HCT116 (cell line): ENCODE measurements around the gene ITGA11. TPM values are rescaled to one million over a fixed set of nuclear protein-coding genes. Genes with fewer than 3 reads are reported as not detected.

Source experiments
- ATAC-seq: fragments of 200-7000 bp; cut with Tn5 transposase; 2 replicates; pipeline ENCODE4 v1.9.1; 2020; ENCODE audit warnings: mild to moderate bottlenecking, moderate library complexity
- BruUV-seq: library from RNA; stranded (reverse); fragments of 400-500 nt; replicated peaks from 2 replicates; lab custom pipeline; 2021; lab: Mats Ljungman, UMichigan
- CTCF ChIA-PET: fragments of 300-600 bp; sonication (Branson Sonifier 250); formaldehyde crosslinking; loops from one replicate; lab custom pipeline; 2021; ENCODE audit warnings: antibody characterized with exemption; lab: Charles Lee
- POLR2A ChIA-PET: fragments of 300-600, 350-600 bp; sonication (Branson Sonifier 250); formaldehyde crosslinking; loops from one replicate; lab custom pipeline; 2021; ENCODE audit warnings: antibody characterized with exemption; lab: Charles Lee
- RAD21 ChIA-PET, 2 experiments: fragments of 300-600 bp; sonication (Branson Sonifier 250); formaldehyde crosslinking; loops; one replicate each; lab custom pipeline; 2023; ENCODE audit warnings: low total read pairs in 2 of 2; ENCODE audit not compliant: uncharacterized antibody in 2 of 2, unreplicated experiment in 2 of 2, low non-redundant PET in 1 of 2; lab: Charles Lee
- DNase-seq: peaks from one replicate; pipeline ENCODE4 v3.0.0-alpha.2; 2010; ENCODE audit warnings: low read depth, low spot score
- H2AFZ ChIP-seq: fragments of 200-600 bp; shearing (Covaris generic), sonication (generic); 2 replicates; pipeline ENCODE4 v1.6.1; 2017; ENCODE audit warnings: low read depth, mixed run types, mixed read lengths, antibody characterized with exemption, low read length; ENCODE audit not compliant: poor library complexity, severe bottlenecking
- H3K27ac ChIP-seq: 2 replicates; pipeline ENCODE4 v1.5.1; 2012; ENCODE audit warnings: low read depth, low read length
- H3K27me3 ChIP-seq: fragments of 200-600 bp; sonication (generic); 2 replicates; pipeline ENCODE4 v1.6.1; 2016; ENCODE audit warnings: mixed run types, low read length, mixed read lengths; ENCODE audit not compliant: insufficient read depth
- H3K36me3 ChIP-seq, 2 experiments: fragments of 200-500 bp in 1 of 2; fragments of 200-600 bp in 1 of 2; sonication (Bioruptor generic) in 1 of 2; sonication (generic) in 1 of 2; 2 replicates each; pipeline versions ENCODE4 v1.5.1 to v1.6.1; 2014 to 2016; ENCODE audit warnings: low read length in 2 of 2, inconsistent platforms in 1 of 2, mixed read lengths in 1 of 2, mixed run types in 1 of 2; ENCODE audit not compliant: insufficient read depth in 2 of 2, control insufficient read depth in 1 of 2
- H3K4me1 ChIP-seq, 2 experiments: fragments of 200-600 bp in 1 of 2; sonication (generic) in 1 of 2; 2 replicates each; pipeline versions ENCODE4 v1.5.1 to v1.6.1; 2012 to 2017; ENCODE audit warnings: low read length in 2 of 2, inconsistent platforms in 1 of 2, mild to moderate bottlenecking in 1 of 2, mixed read lengths in 1 of 2, mixed run types in 1 of 2, moderate library complexity in 1 of 2; ENCODE audit not compliant: insufficient read depth in 2 of 2, control insufficient read depth in 1 of 2
- H3K4me2 ChIP-seq: fragments of 200-600 bp; sonication (generic); 2 replicates; pipeline ENCODE4 v1.6.1; 2017; ENCODE audit warnings: mixed run types, low read length, mixed read lengths
- H3K4me3 ChIP-seq, 2 experiments: fragments of 200-600 bp in 1 of 2; sonication (generic) in 1 of 2; replicated peaks in 1 of 2; 2 replicates each; pipeline ENCODE4 v1.5.1; 2011 to 2016; ENCODE audit warnings: low read length in 2 of 2, control low read depth in 1 of 2, low read depth in 1 of 2, mild to moderate bottlenecking in 1 of 2, mixed read lengths in 1 of 2, mixed run types in 1 of 2
- H3K79me2 ChIP-seq: fragments of 200-600 bp; sonication (generic); 2 replicates; pipeline ENCODE4 v1.6.1; 2017; ENCODE audit warnings: mild to moderate bottlenecking, mixed run types, low read length, moderate library complexity, mixed read lengths; ENCODE audit not compliant: insufficient read depth
- H3K9ac ChIP-seq: fragments of 200-600 bp; sonication (generic); 2 replicates; pipeline ENCODE4 v1.6.1; 2016; ENCODE audit warnings: low read length, mixed read lengths
- H3K9me2 ChIP-seq: fragments of 200-600 bp; sonication (generic), shearing (Covaris generic); 2 replicates; pipeline ENCODE4 v1.6.1; 2017; ENCODE audit warnings: mixed run types, mild to moderate bottlenecking, moderate library complexity; ENCODE audit not compliant: insufficient read depth
- H3K9me3 ChIP-seq, 2 experiments: fragments of 200-500 bp in 1 of 2; fragments of 200-600 bp in 1 of 2; sonication (Bioruptor generic) in 1 of 2; sonication (generic) in 1 of 2; 2 replicates each; pipeline ENCODE4 v1.6.1; 2014 to 2017; ENCODE audit warnings: low read length in 2 of 2, mixed read lengths in 2 of 2, inconsistent platforms in 1 of 2, low read depth in 1 of 2, mild to moderate bottlenecking in 1 of 2, mixed run types in 1 of 2, moderate library complexity in 1 of 2; ENCODE audit not compliant: control insufficient read depth in 1 of 2, insufficient read depth in 1 of 2
- H4K20me1 ChIP-seq: fragments of 200-600 bp; sonication (generic), shearing (Covaris generic); 2 replicates; pipeline ENCODE4 v1.6.1; 2017; ENCODE audit warnings: mixed run types, mild to moderate bottlenecking, moderate library complexity; ENCODE audit not compliant: insufficient read depth
- ATF3 ChIP-seq: IDR thresholded peaks from 2 replicates; pipeline ENCODE4 v1.6.1; 2012
- CBX3 ChIP-seq: IDR thresholded peaks from 2 replicates; pipeline ENCODE4 v1.6.1; 2012; ENCODE audit warnings: low read depth
- CEBPB ChIP-seq: IDR thresholded peaks from 2 replicates; pipeline ENCODE4 v1.6.1; 2012; ENCODE audit warnings: low read depth
- EZH2 ChIP-seq: fragments of 200-600 bp; sonication (generic); IDR thresholded peaks from 2 replicates; pipeline ENCODE4 v1.6.1; 2017; ENCODE audit warnings: antibody characterized with exemption, mixed run types
- FOSL1 ChIP-seq: IDR thresholded peaks from 2 replicates; pipeline ENCODE4 v1.6.1; 2012; ENCODE audit warnings: low read depth
- POLR2A ChIP-seq: IDR thresholded peaks from 2 replicates; pipeline ENCODE4 v1.7.0; 2011; ENCODE audit warnings: borderline replicate concordance; ENCODE audit not compliant: insufficient read depth, insufficient read length; ENCODE audit errors: extremely low read depth
- RAD21 ChIP-seq: IDR thresholded peaks from 2 replicates; pipeline ENCODE4 v1.6.1; 2012; ENCODE audit warnings: low read depth, mild to moderate bottlenecking
- REST ChIP-seq: IDR thresholded peaks from 2 replicates; pipeline ENCODE4 v1.6.1; 2012; ENCODE audit warnings: low read depth
- SP1 ChIP-seq: IDR thresholded peaks from 2 replicates; pipeline ENCODE4 v1.6.1; 2012; ENCODE audit warnings: low read depth
- YY1 ChIP-seq: IDR thresholded peaks from 2 replicates; pipeline ENCODE4 v1.6.1; 2011; ENCODE audit warnings: low read length, low read depth, moderate library complexity, mild to moderate bottlenecking; ENCODE audit not compliant: insufficient replicate concordance; ENCODE audit errors: extremely low read depth
- ZFX ChIP-seq: fragments of 450-650 bp; IDR thresholded peaks from 2 replicates; pipeline ENCODE4 v1.6.1; 2017
- ZNF274 ChIP-seq: fragments of 200-500 bp; sonication (Bioruptor generic); IDR thresholded peaks from 2 replicates; pipeline ENCODE4 v1.6.1; 2014; ENCODE audit warnings: mild to moderate bottlenecking, low read depth, low read length, inconsistent platforms
- intact Hi-C: fragments of 100-400 bp; cut with micrococcal nuclease; formaldehyde crosslinking; loops from 2 replicates; pipeline ENCODE4 v1.10.0; 2022
- total RNA-seq: library from RNA; stranded (reverse); gene quantifications from one replicate; pipeline ENCODE4 v1.2.1, GENCODE V29; 2021; ENCODE audit not compliant: unreplicated experiment

ITGA11 gene
- total RNA-seq, 1 experiment from 2014 or later: not detected

DNA sequence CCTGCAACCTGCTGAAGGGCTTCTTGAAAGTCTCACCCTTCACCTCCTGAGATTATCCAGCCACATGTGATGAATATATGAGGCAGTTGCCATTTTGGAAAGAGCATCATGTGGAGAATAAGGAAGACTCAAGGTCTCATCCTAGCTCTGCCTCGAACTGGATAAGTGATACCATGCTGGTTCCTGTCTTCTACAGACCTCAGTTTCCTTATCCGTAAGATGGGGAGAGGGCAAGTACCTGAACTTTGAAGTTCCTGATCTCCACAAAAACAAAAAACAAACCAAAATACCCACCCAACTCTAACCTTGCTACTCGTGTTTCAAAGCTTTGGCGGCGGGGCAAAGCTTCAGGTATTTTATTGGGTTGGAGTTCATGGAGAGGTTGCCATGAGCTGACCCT lies 31.5 kb upstream of the ITGA11 start:
- intact Hi-C loops: no loop called here
- ChIA-PET POLR2A (no interaction called here), CTCF (no interaction called here), RAD21 (no interaction called here)
- H3K27ac ChIP-seq: no peak overlapping the region
- H3K4me3 ChIP-seq: no peak overlapping the region
- H3K9ac ChIP-seq: no peak overlapping the region
- no peaks in the 10 kb centered on the region for H3K36me3 ChIP-seq
- DNase-seq (no peak), ATAC-seq (no peak)
- BruUV-seq: no TSS peak
- H3K27me3 ChIP-seq: no peaks in the 10 kb centered on the region
- TF ChIP-seq CBX3: no peak
- no peak for TF ChIP-seq REST
- no peak for TF ChIP-seq ZNF274
- TF ChIP-seq EZH2: no peak
- no peak for TF ChIP-seq YY1
- TF ChIP-seq RAD21: no peak
- no peak for TF ChIP-seq CEBPB
- TF ChIP-seq ZFX: no peak
- TF ChIP-seq POLR2A: no peak
- TF ChIP-seq ATF3: no peak
- TF ChIP-seq FOSL1: no peak
- no peak for TF ChIP-seq SP1
- no peaks in the 10 kb centered on the region for H3K9me3 ChIP-seq
- no peaks in the 10 kb centered on the region for H4K20me1 ChIP-seq
- H2AFZ ChIP-seq: no peak overlapping the region
- H3K4me2 ChIP-seq: no peak overlapping the region
- H3K79me2 ChIP-seq: no peaks in the 10 kb centered on the region
- no peaks in the 10 kb centered on the region for H3K9me2 ChIP-seq
- H3K4me1 ChIP-seq: no peaks in the 10 kb centered on the region
